ENCODE results near the gene FOXL3. TPM values are rescaled to one million over a fixed set of nuclear protein-coding genes. Genes with fewer than 3 reads are reported as not detected.
A peak's percentile ranks its signal among the peaks of the same experiment; 100 is the strongest.

FOXL3 gene
- total RNA-seq, 1 donor from 2014 or later, result not detected

DNA sequence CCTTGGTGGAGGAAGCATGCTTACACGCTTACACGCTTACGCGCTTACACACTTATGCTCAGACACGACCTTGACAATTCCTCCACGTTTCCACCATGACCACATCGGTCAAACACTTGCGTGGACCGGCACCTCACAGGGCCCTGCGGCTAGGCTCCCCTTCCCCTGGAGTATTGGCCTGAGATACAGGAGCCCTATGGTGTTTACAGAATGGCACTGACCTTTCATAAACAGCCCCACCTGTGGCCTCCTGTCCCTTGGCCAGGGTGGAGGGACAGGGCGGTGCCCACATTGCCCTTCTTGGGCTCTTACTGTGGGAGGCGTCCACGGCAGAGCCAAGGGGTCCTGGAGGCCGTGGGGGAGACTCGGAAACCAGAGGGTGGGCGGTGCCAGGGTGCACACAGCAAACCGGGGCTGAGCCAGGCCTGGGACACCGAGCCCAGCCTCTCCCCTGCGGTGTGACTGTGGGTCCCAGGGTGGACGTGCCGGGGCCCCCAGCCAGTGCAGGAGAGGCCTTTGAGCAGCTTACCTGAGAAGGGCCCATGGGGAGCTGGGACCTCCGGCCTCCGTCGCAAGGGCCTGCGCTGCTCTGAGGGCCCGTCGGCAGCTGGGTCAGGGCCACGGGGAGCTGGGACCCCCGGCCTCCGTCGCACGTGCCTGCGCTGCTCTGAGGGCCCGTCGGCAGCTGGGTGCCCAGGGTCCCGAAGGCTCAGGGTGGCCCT is 44.2 kb upstream of the FOXL3 start:
- H3K4me3 ChIP-seq, result no peak overlapping the region
- H3K27me3 ChIP-seq (ENCODE audit: low read depth), result no peaks in the 10 kb centered on the region
- peaks cover 3% of the 10 kb centered on the region for H3K4me1 ChIP-seq
- DNase-seq, result no peak
- no peak for TF ChIP-seq CTCF (IDR thresholded peaks at IDR 0.05)
- no peak overlapping the region for H3K27ac ChIP-seq
- intact Hi-C loops (cut with DNase I), result no loop called here
- H3K36me3 ChIP-seq, result peaks cover 39% of the 10 kb centered on the region
- ATAC-seq, result peak in 1 of 2 donors; percentile 9
- no peaks in the 10 kb centered on the region for H3K9me3 ChIP-seq

DNA sequence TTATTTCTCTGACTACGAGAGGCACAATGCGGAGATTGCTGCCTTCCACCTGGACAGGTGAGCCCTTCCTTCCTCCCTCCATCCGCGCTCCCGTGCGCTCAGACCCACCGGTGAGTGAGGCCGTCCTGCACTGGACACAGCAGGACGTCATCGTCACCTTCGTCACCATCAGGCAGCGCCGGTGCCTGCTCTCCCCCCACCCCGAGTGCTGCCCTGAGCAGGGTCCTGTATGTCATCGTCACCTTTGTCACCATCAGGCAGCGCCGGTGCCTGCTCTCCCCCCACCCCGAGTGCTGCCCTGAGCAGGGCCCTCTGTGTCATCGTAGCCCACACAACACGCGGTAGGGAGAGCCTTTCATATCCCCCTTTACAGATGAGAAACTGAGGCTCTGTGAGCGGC is 43.5 kb upstream of the FOXL3 start:
- DNase-seq, result no peak

GRCh38 chr7:247181-247580 is 42.8 kb upstream of the FOXL3 start:
- Histone ChIP-seq H3K9me3 (no peaks in the 10 kb centered on the region), H3K4me1 (no peaks in the 10 kb centered on the region), H3K36me3 (peaks cover 52% of the 10 kb centered on the region), H3K4me3 (no peak overlapping the region), H3K27me3 (ENCODE audit: low read depth) (no peaks in the 10 kb centered on the region), H3K27ac (no peak overlapping the region)
- DNase-seq (no peak), ATAC-seq (peak in 1 of 2 donors; percentile 5)
- no peak for TF ChIP-seq CTCF (IDR thresholded peaks at IDR 0.05)
- intact Hi-C loops (cut with DNase I), result no loop called here

More for the DNA sequence above, 43.5 kb upstream of the FOXL3 start:
- TF ChIP-seq CTCF (IDR thresholded peaks at IDR 0.05), result no peak
- Histone ChIP-seq H3K36me3 (peaks cover 46% of the 10 kb centered on the region), H3K9me3 (no peaks in the 10 kb centered on the region), H3K27ac (no peak overlapping the region), H3K4me3 (no peak overlapping the region), H3K4me1 (no peaks in the 10 kb centered on the region), H3K27me3 (ENCODE audit: low read depth) (no peaks in the 10 kb centered on the region)
- intact Hi-C loops (cut with DNase I), result no loop called here
- no peak for ATAC-seq

- no peaks in the 10 kb centered on the region for H3K27me3 ChIP-seq (ENCODE audit: low read depth)
- TF ChIP-seq CTCF (IDR thresholded peaks at IDR 0.05), result no peak
- DNase-seq (no peak), ATAC-seq (no peak)
- H3K27ac ChIP-seq, result no peak overlapping the region
- no peak overlapping the region for H3K4me3 ChIP-seq
- no peaks in the 10 kb centered on the region for H3K9me3 ChIP-seq
- peaks cover 56% of the 10 kb centered on the region for H3K36me3 ChIP-seq
- no peaks in the 10 kb centered on the region for H3K4me1 ChIP-seq
- intact Hi-C loops (cut with DNase I), result no loop called here
These were observed 42.3 kb upstream of the FOXL3 start for GRCh38 chr7:247636-248035.

DNA sequence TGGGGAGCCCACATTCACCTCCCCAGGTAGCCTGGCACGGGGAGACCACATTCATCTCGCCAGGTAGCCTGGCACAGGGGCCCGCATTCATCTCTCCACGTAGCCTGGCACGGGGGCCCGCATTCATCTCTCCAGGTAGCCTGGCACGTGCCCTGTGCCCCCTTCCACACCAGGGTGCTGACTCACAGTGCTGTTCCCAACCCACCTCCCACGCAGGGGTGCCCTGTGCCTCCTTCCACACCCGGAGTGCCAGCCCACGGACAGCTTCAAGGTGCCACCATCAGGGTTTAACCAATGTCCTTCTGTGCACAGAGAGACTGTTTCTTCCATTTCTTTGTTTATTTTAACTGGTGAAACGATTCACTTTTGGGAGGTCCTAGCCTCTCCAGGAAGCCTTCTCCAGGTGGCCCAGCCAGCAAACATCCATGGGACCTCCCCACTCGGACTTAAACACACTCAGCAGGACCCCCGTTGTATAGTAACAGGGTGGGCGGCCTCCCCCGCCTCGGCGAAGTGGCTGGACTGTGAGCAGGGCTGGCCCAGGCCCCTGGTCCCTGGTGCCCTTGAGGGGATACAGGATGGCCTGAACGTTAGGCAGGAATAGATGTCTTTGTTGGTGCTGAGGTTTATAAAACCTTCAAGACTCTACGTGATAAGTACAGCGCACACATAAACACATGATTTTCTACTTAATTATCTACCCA is 41.1 kb upstream of the FOXL3 start:
- intact Hi-C loops (cut with DNase I), result no loop called here
- Histone ChIP-seq H3K36me3 (peaks cover 67% of the 10 kb centered on the region), H3K27me3 (ENCODE audit: low read depth) (no peaks in the 10 kb centered on the region), H3K4me1 (no peaks in the 10 kb centered on the region), H3K27ac (no peak overlapping the region), H3K9me3 (no peaks in the 10 kb centered on the region), H3K4me3 (no peak overlapping the region)
- no peak for TF ChIP-seq CTCF (IDR thresholded peaks at IDR 0.05)
- ATAC-seq (no peak), DNase-seq (no peak)
